LNCAP (cell line): ENCODE measurements around the gene STIM1.

Source experiments
- CTCF ChIP-seq: fragments of 450-650 bp; IDR thresholded peaks from 2 replicates; pipeline ENCODE4 v1.5.1; 2017; ENCODE audit warnings: mild to moderate bottlenecking

The STIM1 gene

GRCh38 chr11:3860375-3860774 lies 4.9 kb downstream of the STIM1 start:
- no peak for TF ChIP-seq CTCF

- TF ChIP-seq CTCF, result no peak
Observed at GRCh38 chr11:3861683-3862082, 6.2 kb downstream of the STIM1 start.

- no peak for TF ChIP-seq CTCF
Observed at GRCh38 chr11:3865388-3866193, 10.1 kb downstream of the STIM1 start.

GRCh38 chr11:3866206-3866605 lies 10.7 kb downstream of the STIM1 start:
- TF ChIP-seq CTCF, result no peak

- TF ChIP-seq CTCF, result no peak
Observed at GRCh38 chr11:3866836-3867208, 11.4 kb downstream of the STIM1 start.

GRCh38 chr11:3867209-3868091 lies 12.0 kb downstream of the STIM1 start:
- no peak for TF ChIP-seq CTCF

- no peak for TF ChIP-seq CTCF
Observed at GRCh38 chr11:3873712-3874349, 18.4 kb downstream of the STIM1 start.
